Retina (tissue), 1 donor: ENCODE results near the gene RANBP3L.
A peak's percentile ranks its signal among the peaks of the same experiment; 100 is the strongest.

Experiments used
- DNase-seq: peaks from one replicate; pipeline ENCODE4 v3.0.0-alpha.2; 2016

The RANBP3L gene

GRCh38 chr5:36242534-36243485 lies 58.9 kb downstream of the RANBP3L start:
- DNase-seq, result no peak

GRCh38 chr5:36241631-36242533 lies 59.8 kb downstream of the RANBP3L start, which contains the start of gene NADK2:
Gene NADK2, minus strand, starts transcription at chr5:36241925. Its CDS starts 127 bp downstream, at chr5:36241798.
- peak; percentile 99 for DNase-seq

- DNase-seq, result peak; percentile 88
Measured at GRCh38 chr5:36240779-36241630, 60.7 kb downstream of the RANBP3L start.

- no peak for DNase-seq
Measured at GRCh38 chr5:36239370-36240293, 62.1 kb downstream of the RANBP3L start.

- no peak for DNase-seq
Measured at GRCh38 chr5:36238502-36239295, 63.0 kb downstream of the RANBP3L start.

GRCh38 chr5:36237751-36238150 lies 64.0 kb downstream of the RANBP3L start:
- no peak for DNase-seq

GRCh38 chr5:36236801-36237200 lies 64.9 kb downstream of the RANBP3L start:
- DNase-seq, result no peak

GRCh38 chr5:36232533-36232932 lies 69.2 kb downstream of the RANBP3L start:
- no peak for DNase-seq

- DNase-seq, result no peak
Measured at GRCh38 chr5:36230151-36230790, 71.4 kb downstream of the RANBP3L start.

GRCh38 chr5:36228505-36228904 lies 73.2 kb downstream of the RANBP3L start:
- DNase-seq, result no peak

GRCh38 chr5:36227046-36227445 lies 74.7 kb downstream of the RANBP3L start:
- no peak for DNase-seq

- no peak for DNase-seq
Measured at GRCh38 chr5:36222620-36223019, 79.1 kb downstream of the RANBP3L start.

GRCh38 chr5:36217988-36218387 lies 83.7 kb downstream of the RANBP3L start:
- no peak for DNase-seq

- no peak for DNase-seq
Measured at GRCh38 chr5:36217567-36217966, 84.1 kb downstream of the RANBP3L start.

GRCh38 chr5:36215910-36216309 lies 85.8 kb downstream of the RANBP3L start:
- no peak for DNase-seq

GRCh38 chr5:36214436-36214835 lies 87.3 kb downstream of the RANBP3L start:
- DNase-seq, result no peak

- no peak for DNase-seq
Measured at GRCh38 chr5:36209664-36210063, 92.0 kb downstream of the RANBP3L start.

GRCh38 chr5:36208786-36209185 lies 92.9 kb downstream of the RANBP3L start:
- DNase-seq, result no peak

- no peak for DNase-seq
Measured at GRCh38 chr5:36206913-36207312, 94.8 kb downstream of the RANBP3L start.

- no peak for DNase-seq
Measured at GRCh38 chr5:36205329-36205728, 96.4 kb downstream of the RANBP3L start.
